Esophagus muscularis mucosa (tissue), 4 donors: ENCODE data around the gene PRKN. TPM values are rescaled to one million over a fixed set of nuclear protein-coding genes. Genes with fewer than 3 reads are reported as not detected.
"Not testable (repeated sequence)": the region's sequence is repeated elsewhere in the genome, so short reads cannot be mapped to it uniquely, and the experiment has no call there.

ENCODE experiments used
- DNase-seq: peaks from one replicate; pipeline ENCODE4 v3.0.0-alpha.2; 2017; ENCODE audit errors: extremely low spot score
- H3K27ac ChIP-seq, 4 donors: fragments of 200-600 bp; sonication (generic); replicated peaks in 1 of 4; 1 replicate in 3 of 4; 2 replicates in 1 of 4; pipeline ENCODE4 v1.5.1; 2016 to 2019; ENCODE audit warnings: mild to moderate bottlenecking in 1 of 4
- H3K27me3 ChIP-seq, 4 donors: fragments of 200-600 bp; sonication (generic); one replicate each; pipeline versions ENCODE4 v1.5.1 to v1.6.0; 2016 to 2019
- H3K36me3 ChIP-seq, 4 donors: fragments of 200-600 bp; sonication (generic); one replicate each; pipeline ENCODE4 v1.5.1; 2016 to 2019
- H3K4me1 ChIP-seq, 4 donors: fragments of 200-600 bp; sonication (generic); one replicate each; pipeline ENCODE4 v1.5.1; 2016 to 2019
- H3K4me3 ChIP-seq, 4 donors: fragments of 200-600 bp; sonication (generic); 1 replicate in 2 of 4; 2 replicates in 2 of 4; pipeline ENCODE4 v1.5.1; 2016 to 2019; ENCODE audit warnings: mild to moderate bottlenecking in 4 of 4, moderate library complexity in 1 of 4
- H3K9me3 ChIP-seq, 4 donors: fragments of 200-600 bp; sonication (generic); 1 replicate in 3 of 4; 2 replicates in 1 of 4; pipeline ENCODE4 v1.5.1; 2016 to 2019
- CTCF ChIP-seq, 3 experiments: fragments of 200-600 bp in 2 of 3; fragments of 450-650 bp in 1 of 3; sonication (generic) in 2 of 3; IDR thresholded peaks; one replicate each; pipeline ENCODE4 v1.5.1; 2017 to 2019; ENCODE audit warnings: antibody characterized with exemption in 3 of 3, mild to moderate bottlenecking in 2 of 3, moderate library complexity in 1 of 3
- EP300 ChIP-seq: sonication (generic); formaldehyde crosslinking; IDR thresholded peaks from one replicate; pipeline ENCODE4 v1.6.1; 2017; ENCODE audit warnings: antibody characterized with exemption
- POLR2A ChIP-seq: fragments of 450-650 bp; IDR thresholded peaks from one replicate; pipeline ENCODE4 v1.6.1; 2017; ENCODE audit warnings: antibody characterized with exemption, moderate library complexity, mild to moderate bottlenecking, low read depth
- POLR2AphosphoS5 ChIP-seq, 2 donors: sonication (generic); formaldehyde crosslinking; IDR thresholded peaks; one replicate each; pipeline ENCODE4 v1.6.1; 2017; ENCODE audit warnings: antibody characterized with exemption in 2 of 2
- WGBS: methylation state at CpG from one replicate; pipeline ENCODE4 v1.1.5; 2018; 5-methylcytosine and 5-hydroxymethylcytosine counted together
- intact Hi-C: fragments of 100-400 bp; cut with DNase I; formaldehyde crosslinking; loops from one replicate; pipeline ENCODE4 v1.15.1; 2023
- total RNA-seq, 4 donors: library from RNA; depleted of rRNA; stranded (reverse); fragments of >200 nt; gene quantifications; one replicate each; pipeline versions ENCODE4 v1.1.0 to v1.2.1, GENCODE V29; 2016

PRKN gene
- total RNA-seq, 4 donors from 2014 or later = 9.6 to 14.5 (median 10.8) TPM

- WGBS = 73% methylated on average over 6 of the region's 6 CpGs
- H3K36me3 ChIP-seq = no peaks in the 10 kb centered on the region
- H3K27ac ChIP-seq = no peak overlapping the region
- TF ChIP-seq CTCF (IDR thresholded peaks at IDR 0.05) = no peak
- no peak for TF ChIP-seq EP300
- no peak for TF ChIP-seq POLR2A
- TF ChIP-seq POLR2AphosphoS5 (IDR thresholded peaks at IDR 0.05) = no peak
- DNase-seq = no peak
- no peak overlapping the region for H3K4me3 ChIP-seq
- no peaks in the 10 kb centered on the region for H3K4me1 ChIP-seq
- no peaks in the 10 kb centered on the region for H3K27me3 ChIP-seq
- intact Hi-C loops = no loop called here
- no peaks in the 10 kb centered on the region for H3K9me3 ChIP-seq
These were observed 1409.1 kb downstream of the PRKN start for GRCh38 chr6:161318456-161318855.

GRCh38 chr6:161316531-161316930, 1411.0 kb downstream of the PRKN start:
- Histone ChIP-seq H3K4me1 (no peaks in the 10 kb centered on the region), H3K27me3 (no peaks in the 10 kb centered on the region), H3K9me3 (no peaks in the 10 kb centered on the region), H3K4me3 (no peak overlapping the region), H3K27ac (no peak overlapping the region), H3K36me3 (no peaks in the 10 kb centered on the region)
- DNase-seq = no peak
- TF ChIP-seq EP300 (no peak), CTCF (IDR thresholded peaks at IDR 0.05) (no peak), POLR2AphosphoS5 (IDR thresholded peaks at IDR 0.05) (no peak), POLR2A (no peak)
- 95% methylated on average over 3 of the region's 3 CpGs for WGBS
- intact Hi-C loops = no loop called here

- intact Hi-C loops, H3K36me3 ChIP-seq, H3K27ac ChIP-seq, H3K9me3 ChIP-seq, H3K4me3 ChIP-seq, H3K4me1 ChIP-seq, DNase-seq, H3K27me3 ChIP-seq: not testable (repeated sequence)
- WGBS = 82% methylated on average over 15 of the region's 15 CpGs
These were observed 1412.2 kb downstream of the PRKN start for GRCh38 chr6:161315246-161315917.

GRCh38 chr6:161314541-161315245, 1412.9 kb downstream of the PRKN start:
- 91% methylated on average over 20 of the region's 20 CpGs for WGBS
- not testable (repeated sequence) for H3K27ac ChIP-seq

GRCh38 chr6:161313940-161314509, 1413.5 kb downstream of the PRKN start:
- Histone ChIP-seq H3K9me3 (no peaks in the 10 kb centered on the region), H3K27me3 (no peaks in the 10 kb centered on the region), H3K36me3 (no peaks in the 10 kb centered on the region), H3K4me1 (no peaks in the 10 kb centered on the region), H3K27ac (no peak overlapping the region), H3K4me3 (no peak overlapping the region)
- WGBS = 94% methylated on average over 6 of the region's 6 CpGs
- TF ChIP-seq CTCF (IDR thresholded peaks at IDR 0.05) (no peak), POLR2AphosphoS5 (IDR thresholded peaks at IDR 0.05) (no peak), EP300 (no peak), POLR2A (no peak)
- DNase-seq = no peak
- intact Hi-C loops = no loop called here

More at GRCh38 chr6:161314541-161315245, 1412.9 kb downstream of the PRKN start:
- H3K27me3 ChIP-seq, H3K36me3 ChIP-seq, H3K9me3 ChIP-seq, DNase-seq, H3K4me1 ChIP-seq, intact Hi-C loops, H3K4me3 ChIP-seq: not testable (repeated sequence)

- H3K9me3 ChIP-seq, H3K27me3 ChIP-seq, intact Hi-C loops, H3K27ac ChIP-seq, H3K4me3 ChIP-seq, H3K4me1 ChIP-seq, H3K36me3 ChIP-seq: not testable (repeated sequence)
- WGBS = 68% methylated on average over 3 of the region's 3 CpGs
- peak; percentile 10 for DNase-seq
These were observed 1414.1 kb downstream of the PRKN start for GRCh38 chr6:161313475-161313874.

- intact Hi-C loops = not testable (repeated sequence)
- WGBS = 84% methylated on average over 7 of the region's 7 CpGs
These were observed 1417.8 kb downstream of the PRKN start for GRCh38 chr6:161309774-161310173.

More at GRCh38 chr6:161309774-161310173, 1417.8 kb downstream of the PRKN start:
- H3K27me3 ChIP-seq, H3K9me3 ChIP-seq, H3K27ac ChIP-seq, H3K4me3 ChIP-seq, H3K36me3 ChIP-seq, H3K4me1 ChIP-seq: not testable (repeated sequence)
- DNase-seq = peak; percentile 53
